ENCODE data around the gene CRLF3.
"Not testable (repeated sequence)": the region's sequence is repeated elsewhere in the genome, so short reads cannot be mapped to it uniquely, and the experiment has no call there.

GRCh38 chr17:30814236-30814635 lies 10.3 kb downstream of the CRLF3 start:
- TF ChIP-seq CTCF (conservative IDR thresholded peaks at IDR 0.05 in 1 of 2, IDR thresholded peaks at IDR 0.05 in 1 of 2; ENCODE audit: low read depth in 1 of 2, low read length in 2 of 2); EZH2 (IDR thresholded peaks at IDR 0.05; ENCODE audit: low read length, missing control alignments): not testable (repeated sequence)

Data from fibroblast of lung (primary cell).